Mucosa of stomach (tissue), 1 donor: ENCODE measurements around the gene AARS2.

ENCODE experiments used
- H3K27me3 ChIP-seq: one replicate; pipeline ENCODE4 v1.7.0; 2013; ENCODE audit warnings: mild to moderate bottlenecking, low read length; ENCODE audit not compliant: control insufficient read depth, insufficient read depth
- H3K36me3 ChIP-seq: one replicate; pipeline ENCODE4 v1.7.0; 2013; ENCODE audit warnings: low read length; ENCODE audit not compliant: control insufficient read depth, insufficient read depth
- H3K4me1 ChIP-seq: one replicate; pipeline ENCODE4 v1.7.0; 2013; ENCODE audit warnings: mild to moderate bottlenecking, low read length; ENCODE audit not compliant: control insufficient read depth, insufficient read depth
- H3K4me3 ChIP-seq: one replicate; pipeline ENCODE4 v1.7.0; 2013; ENCODE audit warnings: low read length
- H3K9ac ChIP-seq: one replicate; pipeline ENCODE4 v1.7.0; 2013; ENCODE audit warnings: mild to moderate bottlenecking, low read length, moderate library complexity
- H3K9me3 ChIP-seq: one replicate; pipeline ENCODE4 v1.7.0; 2013; ENCODE audit warnings: mild to moderate bottlenecking, low read length, moderate library complexity; ENCODE audit not compliant: control insufficient read depth
- donor health status: Pancreatic carcinoma.

The AARS2 gene

GRCh38 chr6:44306710-44307109, 6.4 kb downstream of the AARS2 start:
- Histone ChIP-seq H3K27me3 (no peaks in the 10 kb centered on the region), H3K4me1 (no peaks in the 10 kb centered on the region), H3K4me3 (no peak overlapping the region), H3K9me3 (no peaks in the 10 kb centered on the region), H3K9ac (no peak overlapping the region), H3K36me3 (peaks cover 29% of the 10 kb centered on the region)

GRCh38 chr6:44305200-44305725, 7.9 kb downstream of the AARS2 start:
- peaks cover 34% of the 10 kb centered on the region for H3K36me3 ChIP-seq
- H3K9ac ChIP-seq: no peak overlapping the region
- H3K4me3 ChIP-seq: no peak overlapping the region
- no peaks in the 10 kb centered on the region for H3K27me3 ChIP-seq
- no peaks in the 10 kb centered on the region for H3K9me3 ChIP-seq
- H3K4me1 ChIP-seq: no peaks in the 10 kb centered on the region

- Histone ChIP-seq H3K27me3 (no peaks in the 10 kb centered on the region), H3K4me3 (no peak overlapping the region)
Measured at GRCh38 chr6:44304282-44305199, 8.6 kb downstream of the AARS2 start.

GRCh38 chr6:44303842-44304241, 9.3 kb downstream of the AARS2 start:
- H3K9me3 ChIP-seq: no peaks in the 10 kb centered on the region
- no peak overlapping the region for H3K4me3 ChIP-seq
- H3K9ac ChIP-seq: no peak overlapping the region
- no peaks in the 10 kb centered on the region for H3K4me1 ChIP-seq
- peaks cover 24% of the 10 kb centered on the region for H3K36me3 ChIP-seq
- H3K27me3 ChIP-seq: no peaks in the 10 kb centered on the region

More at GRCh38 chr6:44304282-44305199, 8.6 kb downstream of the AARS2 start:
- H3K9me3 ChIP-seq: no peaks in the 10 kb centered on the region
- H3K36me3 ChIP-seq: peaks cover 30% of the 10 kb centered on the region
- no peak overlapping the region for H3K9ac ChIP-seq
- no peaks in the 10 kb centered on the region for H3K4me1 ChIP-seq

GRCh38 chr6:44302856-44303255, 10.3 kb downstream of the AARS2 start:
- no peaks in the 10 kb centered on the region for H3K9me3 ChIP-seq
- H3K36me3 ChIP-seq: peaks cover 24% of the 10 kb centered on the region
- H3K4me3 ChIP-seq: no peak overlapping the region
- peaks cover 7% of the 10 kb centered on the region for H3K27me3 ChIP-seq
- H3K9ac ChIP-seq: no peak overlapping the region
- no peaks in the 10 kb centered on the region for H3K4me1 ChIP-seq

GRCh38 chr6:44301782-44302564, 11.2 kb downstream of the AARS2 start:
- Histone ChIP-seq H3K27me3 (peaks cover 15% of the 10 kb centered on the region), H3K4me3 (no peak overlapping the region), H3K9me3 (no peaks in the 10 kb centered on the region), H3K4me1 (peaks cover 3% of the 10 kb centered on the region), H3K9ac (no peak overlapping the region), H3K36me3 (peaks cover 24% of the 10 kb centered on the region)

- peaks cover 24% of the 10 kb centered on the region for H3K36me3 ChIP-seq
Measured at GRCh38 chr6:44301106-44301505, 12.0 kb downstream of the AARS2 start.

GRCh38 chr6:44300292-44300823, 12.8 kb downstream of the AARS2 start:
- Histone ChIP-seq H3K36me3 (peaks cover 19% of the 10 kb centered on the region), H3K4me3 (no peak overlapping the region)

More at GRCh38 chr6:44301106-44301505, 12.0 kb downstream of the AARS2 start:
- H3K4me1 ChIP-seq: peaks cover 5% of the 10 kb centered on the region
- H3K4me3 ChIP-seq: no peak overlapping the region
- H3K27me3 ChIP-seq: peaks cover 24% of the 10 kb centered on the region
- H3K9me3 ChIP-seq: no peaks in the 10 kb centered on the region
- H3K9ac ChIP-seq: no peak overlapping the region

GRCh38 chr6:44298864-44299263, 14.3 kb downstream of the AARS2 start:
- H3K9me3 ChIP-seq: no peaks in the 10 kb centered on the region
- peaks cover 39% of the 10 kb centered on the region for H3K27me3 ChIP-seq
- peaks cover 14% of the 10 kb centered on the region for H3K36me3 ChIP-seq
- H3K4me1 ChIP-seq: peaks cover 5% of the 10 kb centered on the region
- H3K9ac ChIP-seq: no peak overlapping the region
- no peak overlapping the region for H3K4me3 ChIP-seq

More at GRCh38 chr6:44300292-44300823, 12.8 kb downstream of the AARS2 start:
- peaks cover 5% of the 10 kb centered on the region for H3K4me1 ChIP-seq
- peaks cover 30% of the 10 kb centered on the region for H3K27me3 ChIP-seq
- no peak overlapping the region for H3K9ac ChIP-seq
- H3K9me3 ChIP-seq: no peaks in the 10 kb centered on the region

- Histone ChIP-seq H3K9me3 (no peaks in the 10 kb centered on the region), H3K36me3 (peaks cover 7% of the 10 kb centered on the region), H3K4me3 (no peak overlapping the region), H3K9ac (no peak overlapping the region), H3K4me1 (peaks cover 5% of the 10 kb centered on the region), H3K27me3 (peaks cover 39% of the 10 kb centered on the region)
Measured at GRCh38 chr6:44298055-44298803, 14.9 kb downstream of the AARS2 start.
